HepG2 (cell line): ENCODE data around the gene FSIP1.

Source experiments
- KMT2A ChIP-seq: sonication (generic); formaldehyde crosslinking; IDR thresholded peaks from 2 replicates; pipeline ENCODE4 v1.4.0; 2020; ENCODE audit warnings: missing genetic modification reagents
- PBX3 ChIP-seq: sonication (generic); formaldehyde crosslinking; IDR thresholded peaks from 2 replicates; pipeline ENCODE4 v1.8.1; 2023; ENCODE audit warnings: missing genetic modification reagents, inconsistent platforms, borderline replicate concordance
- POLR2A ChIP-seq, 2 experiments: IDR thresholded peaks; 2 replicates each; pipeline ENCODE4 v1.6.1; 2011; ENCODE audit warnings: low read depth in 2 of 2, low read length in 2 of 2, mild to moderate bottlenecking in 1 of 2, moderate library complexity in 1 of 2; ENCODE audit not compliant: insufficient read depth in 1 of 2
- TCF7L2 ChIP-seq: IDR thresholded peaks from 2 replicates; pipeline ENCODE4 v1.6.1; 2011; ENCODE audit warnings: mild to moderate bottlenecking, low read depth, low read length, moderate library complexity
- ZNF644 ChIP-seq: IDR thresholded peaks from 2 replicates; pipeline ENCODE4 v1.6.1; 2016; ENCODE audit warnings: low read depth

- TF ChIP-seq ZNF644 (no peak), TCF7L2 (no peak), KMT2A (no peak), PBX3 (CRISPR knock-in tag) (no peak), POLR2A (IDR thresholded peaks at IDR 0.05; ENCODE audit: insufficient read depth in 1 of 2, low read depth in 2 of 2, low read length in 2 of 2) (no peak)
These were observed 2.0 kb upstream of the FSIP1 start for GRCh38 chr15:39784638-39785037.
